ENCODE measurements around the gene EGR2.
A peak's percentile ranks its signal among the peaks of the same experiment; 100 is the strongest.

EGR2 gene

DNA sequence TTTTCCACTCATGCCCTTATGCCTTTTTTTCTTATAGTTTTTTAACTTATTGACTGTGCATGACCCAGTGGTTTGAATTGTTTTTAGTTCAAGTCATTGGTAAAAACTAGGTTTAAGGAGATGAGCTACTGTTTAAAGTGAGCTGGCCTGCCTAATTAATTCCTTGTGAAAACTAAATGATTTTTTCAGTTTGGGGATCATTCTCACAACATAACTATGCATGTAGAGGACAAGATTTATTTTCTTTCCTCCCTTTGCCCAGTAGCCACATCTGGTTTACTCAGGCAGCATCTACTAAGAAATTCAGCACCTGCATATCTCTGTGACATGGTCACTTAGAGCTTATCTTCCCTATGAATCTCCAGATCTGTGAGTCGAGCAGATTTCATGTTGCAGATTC is 9.9 kb downstream of the EGR2 start:
- peak overlapping the region; percentile 75 for H3K4me3 ChIP-seq (ENCODE audit: low read length)
- TF ChIP-seq, protein P1, sequence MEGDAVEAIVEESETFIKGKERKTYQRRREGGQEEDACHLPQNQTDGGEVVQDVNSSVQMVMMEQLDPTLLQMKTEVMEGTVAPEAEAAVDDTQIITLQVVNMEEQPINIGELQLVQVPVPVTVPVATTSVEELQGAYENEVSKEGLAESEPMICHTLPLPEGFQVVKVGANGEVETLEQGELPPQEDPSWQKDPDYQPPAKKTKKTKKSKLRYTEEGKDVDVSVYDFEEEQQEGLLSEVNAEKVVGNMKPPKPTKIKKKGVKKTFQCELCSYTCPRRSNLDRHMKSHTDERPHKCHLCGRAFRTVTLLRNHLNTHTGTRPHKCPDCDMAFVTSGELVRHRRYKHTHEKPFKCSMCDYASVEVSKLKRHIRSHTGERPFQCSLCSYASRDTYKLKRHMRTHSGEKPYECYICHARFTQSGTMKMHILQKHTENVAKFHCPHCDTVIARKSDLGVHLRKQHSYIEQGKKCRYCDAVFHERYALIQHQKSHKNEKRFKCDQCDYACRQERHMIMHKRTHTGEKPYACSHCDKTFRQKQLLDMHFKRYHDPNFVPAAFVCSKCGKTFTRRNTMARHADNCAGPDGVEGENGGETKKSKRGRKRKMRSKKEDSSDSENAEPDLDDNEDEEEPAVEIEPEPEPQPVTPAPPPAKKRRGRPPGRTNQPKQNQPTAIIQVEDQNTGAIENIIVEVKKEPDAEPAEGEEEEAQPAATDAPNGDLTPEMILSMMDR (IDR thresholded peaks at IDR 0.05; ENCODE audit: insufficient read depth, low read depth, low read length, missing control alignments) = no peak
- DNase-seq (ENCODE audit: low read depth) = no peak

DNA sequence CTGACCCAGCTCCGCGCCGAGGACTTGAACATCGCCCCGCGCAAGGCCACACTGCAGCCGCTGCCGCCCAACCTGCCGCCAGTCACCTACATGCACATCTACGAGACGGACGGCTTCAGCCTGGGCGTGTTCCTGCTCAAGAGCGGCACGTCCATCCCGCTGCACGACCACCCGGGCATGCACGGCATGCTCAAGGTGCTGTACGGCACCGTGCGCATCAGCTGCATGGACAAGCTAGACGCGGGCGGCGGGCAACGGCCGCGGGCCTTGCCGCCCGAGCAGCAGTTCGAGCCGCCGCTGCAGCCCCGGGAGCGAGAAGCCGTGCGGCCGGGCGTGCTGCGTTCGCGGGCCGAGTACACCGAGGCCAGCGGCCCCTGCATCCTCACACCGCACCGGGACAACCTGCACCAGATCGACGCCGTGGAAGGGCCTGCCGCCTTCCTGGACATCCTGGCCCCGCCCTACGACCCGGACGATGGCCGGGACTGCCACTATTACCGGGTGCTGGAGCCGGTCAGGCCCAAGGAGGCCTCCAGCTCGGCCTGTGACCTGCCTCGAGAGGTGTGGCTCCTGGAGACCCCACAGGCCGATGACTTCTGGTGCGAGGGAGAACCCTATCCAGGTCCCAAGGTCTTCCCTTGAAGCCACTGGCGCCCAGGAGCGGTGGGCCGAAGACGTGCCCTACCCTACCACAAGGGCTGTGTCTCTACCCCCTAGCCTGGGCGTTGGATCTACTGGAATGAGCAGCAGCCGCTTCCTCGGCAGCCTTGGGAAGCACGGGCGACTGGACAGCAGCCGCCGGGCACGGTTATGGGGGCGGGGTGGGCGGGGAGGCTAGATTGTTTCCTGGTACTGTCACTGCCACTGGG is 10.7 kb downstream of the EGR2 start:
- H3K4me3 ChIP-seq (ENCODE audit: low read length) = peak overlapping the region; percentile 75
- TF ChIP-seq, protein P1 (IDR thresholded peaks at IDR 0.05; ENCODE audit: insufficient read depth, low read depth, low read length, missing control alignments) = no peak
- DNase-seq (ENCODE audit: low read depth) = peak; percentile 52

DNA sequence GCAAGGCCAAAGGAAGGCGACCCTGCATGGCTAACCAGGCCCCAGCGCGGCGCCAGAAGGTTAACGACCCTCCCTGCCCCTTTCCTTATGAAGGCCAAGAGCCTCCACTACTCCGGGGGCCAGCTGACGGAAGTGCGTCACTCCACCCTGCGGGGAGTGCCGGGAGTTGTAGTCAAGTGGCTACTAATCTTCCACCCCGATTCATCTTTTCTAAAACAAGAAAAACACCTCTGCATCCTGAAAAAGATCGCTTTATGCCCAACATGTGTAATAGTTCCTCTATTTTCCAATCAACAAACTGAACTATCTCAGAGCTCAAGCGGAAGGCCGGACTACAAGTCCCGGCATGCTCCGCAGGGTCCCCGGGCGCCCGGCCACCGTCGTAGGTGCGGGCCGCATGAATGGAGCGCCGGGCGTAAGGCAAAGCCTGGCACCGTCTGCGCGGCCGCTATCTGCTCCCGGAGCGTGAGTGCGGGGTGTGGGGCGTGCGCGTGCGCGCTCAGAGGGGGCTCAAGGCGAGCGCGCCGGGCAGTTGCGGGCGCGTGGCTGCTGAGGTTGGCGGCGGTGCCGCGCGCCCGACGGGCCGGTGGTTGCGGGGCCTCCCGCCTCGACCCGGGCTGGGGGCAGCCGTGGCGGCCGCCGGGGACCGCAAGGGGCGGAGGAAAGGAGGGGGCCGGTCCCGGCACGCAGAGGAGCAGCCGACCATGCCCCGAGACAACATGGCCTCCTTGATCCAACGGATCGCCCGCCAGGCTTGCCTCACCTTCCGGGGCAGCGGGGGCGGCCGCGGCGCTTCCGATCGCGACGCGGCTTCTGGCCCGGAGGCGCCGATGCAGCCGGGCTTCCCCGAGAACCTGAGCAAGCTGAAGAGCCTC is 11.6 kb downstream of the EGR2 start, which contains the start of gene ADO:
ADO (plus strand) TSS at position 365 of the 875 bp plus-strand sequence; CDS start at position 705, 340 bp downstream.
- peak within 1 kb of the TSS; percentile 75 for H3K4me3 ChIP-seq (ENCODE audit: low read length)
- TF ChIP-seq, protein P1 (IDR thresholded peaks at IDR 0.05; ENCODE audit: insufficient read depth, low read depth, low read length, missing control alignments) = no peak
- DNase-seq (ENCODE audit: low read depth) = peak; percentile 87

DNA sequence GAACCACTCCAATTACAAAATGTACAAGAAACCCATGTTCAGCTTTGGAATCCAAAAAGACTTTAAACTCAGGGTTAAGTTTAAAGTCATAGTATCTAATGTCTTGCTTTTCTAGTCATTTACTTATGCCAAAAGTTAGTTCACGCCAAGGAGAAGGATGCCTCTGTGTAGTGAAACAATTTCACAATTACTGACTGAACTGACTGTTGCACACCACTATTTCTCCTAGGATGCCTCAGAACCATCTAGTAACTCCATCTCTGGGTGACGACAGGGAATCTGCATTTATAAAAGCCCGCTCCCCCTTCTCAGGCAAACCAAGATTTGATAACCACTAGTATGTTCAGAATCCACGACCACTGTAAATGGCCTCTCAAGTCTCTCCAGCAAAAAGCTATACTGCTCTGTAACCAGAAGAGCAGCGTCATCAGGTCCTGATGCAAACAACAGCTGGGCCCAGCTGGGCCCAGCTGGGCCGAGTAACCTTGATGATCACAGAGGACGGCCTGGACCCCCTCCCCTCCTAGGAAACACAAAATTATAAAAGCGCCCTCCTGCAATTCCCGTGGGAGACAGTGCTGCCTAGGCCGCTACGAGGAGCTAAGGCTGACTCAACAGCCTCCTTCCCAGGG is 12.3 kb downstream of the EGR2 start:
- H3K4me3 ChIP-seq (ENCODE audit: low read length) = peak overlapping the region; percentile 75
- TF ChIP-seq, protein P1 (IDR thresholded peaks at IDR 0.05; ENCODE audit: insufficient read depth, low read depth, low read length, missing control alignments) = no peak
- no peak for DNase-seq (ENCODE audit: low read depth)

DNA sequence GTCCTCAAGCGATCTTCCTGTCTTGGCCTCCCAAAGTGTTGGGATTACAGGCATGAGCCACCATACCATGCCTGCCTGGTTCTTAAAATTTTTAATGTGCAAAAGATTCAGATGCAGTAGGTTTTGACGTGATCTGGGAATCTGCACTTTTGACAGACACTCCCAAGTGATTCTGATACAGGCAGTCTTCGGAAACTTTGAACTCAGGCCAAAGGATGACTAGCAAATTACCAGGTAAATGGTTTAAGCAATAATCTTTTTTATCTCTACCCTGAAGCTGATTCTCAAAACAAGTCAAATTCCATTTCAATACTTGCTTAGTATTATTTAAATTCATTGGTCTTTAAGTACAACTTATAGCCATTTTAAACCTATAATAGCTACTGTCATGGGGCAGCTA is 14.3 kb downstream of the EGR2 start:
- TF ChIP-seq, protein P1 (IDR thresholded peaks at IDR 0.05; ENCODE audit: insufficient read depth, low read depth, low read length, missing control alignments) = no peak
- no peak for DNase-seq (ENCODE audit: low read depth)
- H3K4me3 ChIP-seq (ENCODE audit: low read length) = no peak overlapping the region

DNA sequence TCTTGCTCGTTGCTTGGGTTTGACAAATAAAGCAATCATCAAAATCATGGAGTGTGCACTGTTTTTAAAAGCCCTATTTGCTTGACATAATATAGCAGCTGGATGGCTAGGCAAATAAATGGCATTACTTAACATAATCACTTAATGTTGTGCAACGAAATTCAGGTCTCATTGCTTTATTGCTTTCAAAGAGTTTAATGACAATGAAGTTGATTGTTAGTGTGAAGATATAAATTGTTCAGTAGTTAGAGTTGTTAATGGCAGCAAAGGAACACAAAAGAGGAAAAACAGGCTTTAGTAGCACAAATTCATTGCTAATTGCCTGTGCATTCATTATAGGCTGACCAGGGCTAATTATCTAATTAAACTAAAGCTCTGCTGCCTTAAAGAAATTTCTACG is 19.3 kb downstream of the EGR2 start:
- H3K4me3 ChIP-seq (ENCODE audit: low read length) = no peak overlapping the region
- DNase-seq (ENCODE audit: low read depth) = no peak
- TF ChIP-seq, protein P1 (IDR thresholded peaks at IDR 0.05; ENCODE audit: insufficient read depth, low read depth, low read length, missing control alignments) = no peak
